ENCODE measurements around the gene SLC8A2. TPM values are rescaled to one million over a fixed set of nuclear protein-coding genes. Genes with fewer than 3 reads are reported as not detected.
A peak's percentile ranks its signal among the peaks of the same experiment; 100 is the strongest.

SLC8A2 gene
- total RNA-seq, 4 donors from 2014 or later, result 0.82 to 36.4 (median 9.6) TPM

GRCh38 chr19:47432091-47432490 lies 39.6 kb downstream of the SLC8A2 start:
- Histone ChIP-seq H3K27me3 (peaks cover 74% of the 10 kb centered on the region), H3K36me3 (no peaks in the 10 kb centered on the region), H3K27ac (no peak overlapping the region), H3K4me3 (no peak overlapping the region), H3K4me1 (peaks cover 6 to 33% (median 27%) of the 10 kb centered on the region in 4 donors), H3K9me3 (no peaks in the 10 kb centered on the region)
- DNase-seq, result no peak
- intact Hi-C loops (cut with DNase I; ENCODE audit: low total_unique reads), result no loop called here
- WGBS, 2 donors (ENCODE audit: low coverage in 1 of 2), result 81% methylated on average over 18 of the region's 18 CpGs; no CpG with 5 or more reads in 1 of the 2 donors
- TF ChIP-seq CTCF (IDR thresholded peaks at IDR 0.05) (no peak), EP300 (IDR thresholded peaks at IDR 0.05; ENCODE audit: low read depth) (no peak), POLR2AphosphoS5 (IDR thresholded peaks at IDR 0.05) (no peak), POLR2A (IDR thresholded peaks at IDR 0.05) (no peak)
- in situ Hi-C loops (cut with MboI; ENCODE audit: low pct_ligation_motif_present in 1 of 4, low pct_unique_long_range_greater_than_20kb in 1 of 4, low sequenced_read_pairs in 3 of 4), result loop anchor here in 2 of 4 donors (10.0 kb wide), 2 partner anchors 83 to 273 kb away; partner anchors contain the start of gene NAPA (in 1 of the 2)

GRCh38 chr19:47430041-47430802 lies 41.5 kb downstream of the SLC8A2 start:
- in situ Hi-C loops (cut with MboI; ENCODE audit: low pct_ligation_motif_present in 1 of 4, low pct_unique_long_range_greater_than_20kb in 1 of 4, low sequenced_read_pairs in 3 of 4), result loop anchor here in 2 of 4 donors (10.0 kb wide), 2 partner anchors 85 to 275 kb away; partner anchors contain the start of gene NAPA (in 1 of the 2)
- H3K36me3 ChIP-seq, result no peaks in the 10 kb centered on the region
- peaks cover 78% of the 10 kb centered on the region for H3K27me3 ChIP-seq
- intact Hi-C loops (cut with DNase I; ENCODE audit: low total_unique reads), result no loop called here
- WGBS, 2 donors (ENCODE audit: low coverage in 1 of 2), result 0 to 9% methylated on average over 1 to 50 of the region's 69 CpGs
- peak overlapping the region in 1 of 4 donors; percentile 35 for H3K4me3 ChIP-seq
- no peak overlapping the region for H3K27ac ChIP-seq
- H3K9me3 ChIP-seq, result no peaks in the 10 kb centered on the region
- no peak for TF ChIP-seq EP300 (IDR thresholded peaks at IDR 0.05; ENCODE audit: low read depth)
- no peak for TF ChIP-seq POLR2AphosphoS5 (IDR thresholded peaks at IDR 0.05)
- peak; percentile 2 to 60 (median 34) for TF ChIP-seq CTCF (IDR thresholded peaks at IDR 0.05)
- TF ChIP-seq POLR2A (IDR thresholded peaks at IDR 0.05), result no peak
- DNase-seq, result peak; percentile 64
- H3K4me1 ChIP-seq, result peaks cover 6 to 33% (median 27%) of the 10 kb centered on the region in 4 donors

GRCh38 chr19:47429140-47429793 lies 42.4 kb downstream of the SLC8A2 start:
- Histone ChIP-seq H3K4me1 (peaks cover 6 to 33% (median 27%) of the 10 kb centered on the region in 4 donors), H3K27me3 (peaks cover 80% of the 10 kb centered on the region), H3K36me3 (no peaks in the 10 kb centered on the region), H3K4me3 (no peak overlapping the region), H3K27ac (no peak overlapping the region), H3K9me3 (no peaks in the 10 kb centered on the region)
- TF ChIP-seq EP300 (IDR thresholded peaks at IDR 0.05; ENCODE audit: low read depth) (no peak), CTCF (IDR thresholded peaks at IDR 0.05) (no peak), POLR2A (IDR thresholded peaks at IDR 0.05) (no peak), POLR2AphosphoS5 (IDR thresholded peaks at IDR 0.05) (no peak)
- DNase-seq, result no peak
- in situ Hi-C loops (cut with MboI; ENCODE audit: low pct_ligation_motif_present in 1 of 4, low pct_unique_long_range_greater_than_20kb in 1 of 4, low sequenced_read_pairs in 3 of 4), result loop anchor here in 1 of 4 donors (10.0 kb wide), 1 partner anchor 134 kb away; no protein-coding TSS in a partner anchor
- intact Hi-C loops (cut with DNase I; ENCODE audit: low total_unique reads), result no loop called here
- 38 to 62% methylated on average over 2 to 19 of the region's 20 CpGs for WGBS, 2 donors (ENCODE audit: low coverage in 1 of 2)

All from transverse colon (tissue), 4 donors.